Activated T-cell treated with anti-CD3 and anti-CD28 coated beads, Interleukin-2, amount 50 U/mL, for 4 hours (primary cell): ENCODE results near the gene ADGRG7. TPM values are rescaled to one million over a fixed set of nuclear protein-coding genes. Genes with fewer than 3 reads are reported as not detected.

Source experiments
- ATAC-seq, 2 donors: fragments of 200-7000 bp; cut with Tn5 transposase; one replicate each; pipeline ENCODE4 v1.10.0; 2021
- DNase-seq: peaks from one replicate; pipeline ENCODE4 v3.0.0-alpha.2; 2020
- H3K27me3 Mint-ChIP-seq: one replicate; pipeline ENCODE4 v1.8.0; 2021; ENCODE audit warnings: low read depth, mixed read lengths
- H3K36me3 Mint-ChIP-seq: one replicate; pipeline ENCODE4 v1.8.0; 2022; ENCODE audit warnings: mixed read lengths; ENCODE audit not compliant: insufficient read depth
- H3K4me1 Mint-ChIP-seq: one replicate; pipeline ENCODE4 v1.8.0; 2021; ENCODE audit warnings: low read depth, mixed read lengths
- H3K4me3 Mint-ChIP-seq: one replicate; pipeline ENCODE4 v1.8.0; 2021; ENCODE audit warnings: mild to moderate bottlenecking, moderate library complexity, mixed read lengths
- H3K9me3 Mint-ChIP-seq: one replicate; pipeline ENCODE4 v1.8.0; 2021; ENCODE audit warnings: mixed read lengths
- total RNA-seq, 3 donors: library from RNA; stranded (reverse); gene quantifications; one replicate each; pipeline ENCODE4 v1.2.1, GENCODE V29; 2021

ADGRG7 gene
- total RNA-seq, 3 donors from 2014 or later, result not detected

DNA sequence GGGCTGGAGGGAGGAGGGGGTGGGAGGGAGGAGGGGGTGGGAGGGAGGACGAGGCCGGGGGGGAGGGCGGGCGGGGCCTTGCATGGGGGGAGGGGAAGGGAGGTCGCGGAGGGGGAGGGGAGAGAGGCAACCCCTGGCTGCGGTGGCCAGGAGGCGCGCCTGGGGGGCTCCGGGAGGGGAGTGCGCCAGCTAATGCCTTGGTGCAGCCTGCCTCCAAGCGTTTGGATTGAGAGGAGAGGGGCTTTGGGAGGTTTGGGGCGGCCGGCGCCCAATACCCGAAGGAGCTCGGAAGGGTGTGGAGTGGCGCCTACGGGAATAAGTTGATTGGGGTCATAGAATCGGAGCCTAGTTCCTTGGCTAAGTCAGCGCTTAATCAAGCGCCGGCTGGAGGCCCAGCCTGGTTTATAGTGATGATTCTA is 100.5 kb downstream of the ADGRG7 start:
- H3K4me1 Mint-ChIP-seq, result peaks cover 41% of the 10 kb centered on the region
- ATAC-seq, result peak; percentile 3 to 8

GRCh38 chr3:100710261-100710968 is 101.0 kb downstream of the ADGRG7 start:
- ATAC-seq (peak; percentile 47 to 59), DNase-seq (peak; percentile 43)
- Mint-ChIP-seq H3K4me3 (peak overlapping the region; percentile 76), H3K27me3 (peaks cover 3% of the 10 kb centered on the region), H3K4me1 (peaks cover 47% of the 10 kb centered on the region), H3K36me3 (peaks cover 23% of the 10 kb centered on the region), H3K9me3 (peaks cover 4% of the 10 kb centered on the region)

More for the DNA sequence above, 100.5 kb downstream of the ADGRG7 start:
- Mint-ChIP-seq H3K4me3 (peak overlapping the region; percentile 76), H3K36me3 (peaks cover 18% of the 10 kb centered on the region), H3K9me3 (peaks cover 4% of the 10 kb centered on the region), H3K27me3 (peaks cover 7% of the 10 kb centered on the region)
- DNase-seq, result peak; percentile 24

- H3K4me3 Mint-ChIP-seq, result no peak overlapping the region
- ATAC-seq, result no peak
- H3K36me3 Mint-ChIP-seq, result peaks cover 47% of the 10 kb centered on the region
- peaks cover 66% of the 10 kb centered on the region for H3K4me1 Mint-ChIP-seq
- H3K9me3 Mint-ChIP-seq, result peaks cover 4% of the 10 kb centered on the region
- H3K27me3 Mint-ChIP-seq, result no peaks in the 10 kb centered on the region
- no peak for DNase-seq
These were observed 105.8 kb downstream of the ADGRG7 start for GRCh38 chr3:100715176-100715575.

- Mint-ChIP-seq H3K9me3 (no peaks in the 10 kb centered on the region), H3K27me3 (no peaks in the 10 kb centered on the region), H3K4me3 (no peak overlapping the region), H3K4me1 (peaks cover 48% of the 10 kb centered on the region), H3K36me3 (peaks cover 54% of the 10 kb centered on the region)
- DNase-seq, result no peak
- no peak for ATAC-seq
These were observed 107.7 kb downstream of the ADGRG7 start for GRCh38 chr3:100717063-100717462.

- Mint-ChIP-seq H3K4me3 (no peak overlapping the region), H3K36me3 (peaks cover 51% of the 10 kb centered on the region), H3K9me3 (no peaks in the 10 kb centered on the region), H3K4me1 (peaks cover 40% of the 10 kb centered on the region), H3K27me3 (no peaks in the 10 kb centered on the region)
- ATAC-seq, result no peak
- no peak for DNase-seq
These were observed 108.5 kb downstream of the ADGRG7 start for GRCh38 chr3:100717637-100718487.

DNA sequence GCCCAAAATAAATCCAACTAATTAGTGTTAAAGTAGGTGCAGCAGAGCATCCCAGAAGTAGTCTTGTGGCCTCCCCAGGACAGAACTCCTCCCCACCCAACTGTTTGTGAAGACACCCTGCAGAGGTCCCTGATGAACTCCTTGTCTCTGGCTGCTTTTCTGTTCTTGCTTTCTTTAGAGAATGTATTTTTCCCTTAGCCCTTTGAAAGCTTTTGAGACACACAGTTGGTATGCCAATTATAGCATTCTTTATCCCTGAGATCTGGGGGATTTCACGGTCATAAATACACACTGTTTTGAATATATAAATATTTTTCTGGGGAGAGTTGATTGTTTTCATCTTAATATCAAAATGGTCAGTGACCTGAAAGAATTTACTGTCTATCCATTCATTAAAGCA is 109.7 kb downstream of the ADGRG7 start:
- Mint-ChIP-seq H3K9me3 (no peaks in the 10 kb centered on the region), H3K36me3 (peaks cover 48% of the 10 kb centered on the region), H3K27me3 (no peaks in the 10 kb centered on the region), H3K4me3 (no peak overlapping the region), H3K4me1 (peaks cover 34% of the 10 kb centered on the region)
- ATAC-seq, result no peak
- no peak for DNase-seq

DNA sequence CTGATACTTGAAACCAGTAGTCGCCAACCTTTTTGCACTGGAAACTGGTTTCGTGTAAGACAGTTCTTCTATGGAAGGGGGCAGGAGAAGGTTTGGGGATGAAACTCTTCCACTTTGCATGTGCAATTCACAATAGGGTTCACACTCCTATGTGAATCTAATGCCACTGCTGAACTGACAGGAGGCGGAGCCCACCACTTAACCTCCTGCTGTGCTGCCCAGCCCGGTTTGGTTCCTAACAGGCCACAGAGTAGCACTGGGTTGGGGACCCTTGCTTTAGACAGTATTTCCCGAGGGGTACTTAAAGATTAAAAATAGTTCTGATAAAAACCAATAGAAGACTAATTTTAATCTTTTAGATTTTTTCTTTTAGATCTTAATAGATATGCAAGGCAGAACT is 111.0 kb downstream of the ADGRG7 start:
- DNase-seq, result no peak
- ATAC-seq, result no peak
- Mint-ChIP-seq H3K4me3 (no peak overlapping the region), H3K4me1 (peaks cover 27% of the 10 kb centered on the region), H3K36me3 (peaks cover 42% of the 10 kb centered on the region), H3K27me3 (no peaks in the 10 kb centered on the region), H3K9me3 (no peaks in the 10 kb centered on the region)

DNA sequence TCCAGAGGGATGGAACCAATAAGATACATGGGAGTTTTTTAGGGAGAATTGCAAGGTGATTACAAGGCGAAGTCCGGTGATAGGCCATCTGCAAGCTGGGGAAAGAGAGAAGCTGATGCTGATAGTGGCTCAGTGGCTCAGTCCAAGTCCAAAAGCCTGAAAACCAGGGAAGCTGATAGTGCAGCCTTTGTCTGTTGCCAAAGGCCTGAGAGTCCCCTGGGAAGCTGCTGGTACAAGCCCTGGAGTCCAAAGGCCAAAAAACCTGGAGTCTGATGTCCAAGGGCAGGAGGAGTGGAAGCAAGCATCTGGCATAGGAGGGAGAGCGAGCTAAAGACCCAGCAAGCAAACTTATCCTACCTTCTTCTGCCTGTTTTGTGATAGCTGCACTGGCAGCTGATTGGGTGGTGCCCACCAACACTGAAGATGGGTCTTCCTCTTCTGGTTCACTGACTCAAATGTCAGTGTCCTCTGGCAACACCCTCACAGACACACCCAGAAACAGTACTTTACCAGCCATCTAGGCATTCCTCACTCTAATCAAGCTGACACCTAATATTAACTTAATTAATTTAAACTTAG is 116.6 kb downstream of the ADGRG7 start:
- H3K9me3 Mint-ChIP-seq, result no peaks in the 10 kb centered on the region
- ATAC-seq, result no peak
- no peak overlapping the region for H3K4me3 Mint-ChIP-seq
- DNase-seq, result no peak
- no peaks in the 10 kb centered on the region for H3K27me3 Mint-ChIP-seq
- H3K36me3 Mint-ChIP-seq, result peaks cover 42% of the 10 kb centered on the region
- H3K4me1 Mint-ChIP-seq, result peaks cover 11% of the 10 kb centered on the region

DNA sequence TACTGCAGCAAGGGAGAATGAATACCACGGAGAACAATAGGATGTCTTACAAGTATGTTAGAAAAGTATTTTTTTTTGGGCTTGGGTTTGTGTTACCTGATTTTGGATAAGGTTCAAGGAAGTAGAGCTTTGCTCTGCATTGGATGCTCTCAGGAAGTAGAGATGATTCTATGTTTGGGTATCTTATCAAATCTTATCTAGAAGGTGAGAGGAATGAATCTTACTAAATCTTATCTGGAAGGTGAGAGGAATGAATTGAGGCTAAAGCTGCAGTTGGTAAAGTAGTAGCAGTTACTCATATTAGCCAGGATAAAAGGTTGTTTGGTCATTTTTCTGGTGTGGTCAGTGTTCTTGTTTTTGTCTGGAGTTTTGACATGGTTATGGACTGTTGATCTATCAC is 117.3 kb downstream of the ADGRG7 start:
- Mint-ChIP-seq H3K4me1 (peaks cover 11% of the 10 kb centered on the region), H3K4me3 (no peak overlapping the region), H3K27me3 (no peaks in the 10 kb centered on the region), H3K9me3 (no peaks in the 10 kb centered on the region), H3K36me3 (peaks cover 38% of the 10 kb centered on the region)
- ATAC-seq (no peak), DNase-seq (no peak)

DNA sequence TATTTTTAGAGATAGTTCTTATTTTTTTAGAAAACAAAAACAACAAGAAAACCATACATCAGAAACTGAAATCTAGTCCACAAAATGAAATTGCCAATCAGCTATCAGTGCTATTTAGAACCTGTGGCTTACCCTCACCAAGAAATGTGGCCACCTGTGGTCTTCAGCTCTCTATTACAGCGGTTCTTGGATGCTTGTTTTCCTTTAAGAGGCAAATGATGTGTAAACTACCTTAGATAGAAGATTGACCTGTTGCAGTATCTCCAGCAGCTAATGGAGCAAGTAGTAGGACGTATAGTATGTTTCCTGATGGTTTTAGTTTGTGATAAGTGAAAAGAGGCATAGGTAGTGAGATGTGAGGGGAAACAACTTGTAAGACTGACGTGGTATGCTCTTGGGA is 121.1 kb downstream of the ADGRG7 start:
- H3K4me1 Mint-ChIP-seq, result peaks cover 13% of the 10 kb centered on the region
- H3K4me3 Mint-ChIP-seq, result no peak overlapping the region
- ATAC-seq (no peak), DNase-seq (no peak)
- peaks cover 42% of the 10 kb centered on the region for H3K36me3 Mint-ChIP-seq
- no peaks in the 10 kb centered on the region for H3K27me3 Mint-ChIP-seq
- no peaks in the 10 kb centered on the region for H3K9me3 Mint-ChIP-seq

DNA sequence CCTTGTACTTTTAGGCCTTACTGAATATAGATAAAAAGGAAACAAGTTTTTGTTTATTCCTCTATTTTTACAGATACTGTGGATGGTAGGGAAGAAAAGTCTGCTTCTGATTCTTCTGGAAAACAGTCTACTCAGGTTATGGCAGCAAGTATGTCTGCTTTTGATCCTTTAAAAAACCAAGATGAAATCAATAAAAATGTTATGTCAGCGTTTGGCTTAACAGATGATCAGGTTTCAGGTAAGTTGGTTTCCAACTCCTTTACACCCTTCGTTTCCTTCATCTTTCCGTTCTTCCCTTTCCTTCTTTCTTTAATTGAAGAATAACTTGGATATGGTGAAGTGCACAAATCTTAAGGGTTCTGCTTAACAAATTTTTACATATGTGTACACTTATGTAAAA is 123.0 kb downstream of the ADGRG7 start:
- ATAC-seq (no peak), DNase-seq (no peak)
- peaks cover 5% of the 10 kb centered on the region for H3K4me1 Mint-ChIP-seq
- no peaks in the 10 kb centered on the region for H3K9me3 Mint-ChIP-seq
- H3K27me3 Mint-ChIP-seq, result no peaks in the 10 kb centered on the region
- H3K36me3 Mint-ChIP-seq, result peaks cover 45% of the 10 kb centered on the region
- H3K4me3 Mint-ChIP-seq, result no peak overlapping the region

DNA sequence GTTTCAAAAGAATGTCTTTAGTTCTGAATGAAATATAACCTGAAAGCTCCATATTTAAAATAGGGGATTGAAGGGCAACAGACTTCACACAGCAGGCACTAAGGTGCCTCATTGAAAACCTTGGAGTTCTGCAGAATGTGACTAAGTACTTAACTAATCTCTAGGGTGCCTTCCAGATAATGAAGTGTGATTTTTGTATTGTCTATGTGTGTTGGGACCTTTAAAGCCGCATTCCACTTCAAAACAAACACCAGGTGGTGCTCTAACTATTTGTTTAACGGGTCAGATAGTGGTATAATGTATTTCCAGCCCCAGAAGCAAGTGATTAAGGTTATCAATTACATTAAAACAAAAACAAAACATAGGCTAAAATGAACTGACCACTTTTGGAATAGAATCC is 127.9 kb downstream of the ADGRG7 start:
- Mint-ChIP-seq H3K4me1 (peaks cover 1% of the 10 kb centered on the region), H3K27me3 (no peaks in the 10 kb centered on the region), H3K36me3 (peaks cover 41% of the 10 kb centered on the region), H3K9me3 (no peaks in the 10 kb centered on the region), H3K4me3 (no peak overlapping the region)
- ATAC-seq, result no peak
- no peak for DNase-seq

DNA sequence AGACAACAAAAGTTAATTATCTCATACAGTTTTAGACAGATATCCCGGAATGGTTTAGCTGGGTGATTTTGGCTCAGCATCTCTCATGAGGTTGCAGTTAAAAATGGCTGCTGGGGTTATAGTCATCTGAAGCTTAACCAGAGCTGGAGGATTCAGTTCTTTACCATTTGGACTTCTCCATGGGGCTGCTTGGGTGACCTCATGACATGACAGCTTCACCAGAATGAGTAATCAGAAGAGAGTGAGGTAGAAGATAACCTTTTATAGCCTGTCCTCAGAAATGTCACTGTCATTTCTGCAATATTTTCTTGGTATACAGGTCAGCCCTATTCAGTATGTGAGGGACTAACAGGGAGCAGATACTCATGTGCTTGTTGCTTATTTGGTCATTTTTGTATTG is 130.8 kb downstream of the ADGRG7 start:
- H3K9me3 Mint-ChIP-seq, result no peaks in the 10 kb centered on the region
- no peaks in the 10 kb centered on the region for H3K4me1 Mint-ChIP-seq
- DNase-seq (no peak), ATAC-seq (peak; percentile 60 to 66)
- H3K36me3 Mint-ChIP-seq, result peaks cover 32% of the 10 kb centered on the region
- no peak overlapping the region for H3K4me3 Mint-ChIP-seq
- no peaks in the 10 kb centered on the region for H3K27me3 Mint-ChIP-seq

- no peaks in the 10 kb centered on the region for H3K4me1 Mint-ChIP-seq
- H3K9me3 Mint-ChIP-seq, result no peaks in the 10 kb centered on the region
- ATAC-seq (no peak), DNase-seq (no peak)
- H3K4me3 Mint-ChIP-seq, result no peak overlapping the region
- H3K27me3 Mint-ChIP-seq, result no peaks in the 10 kb centered on the region
- H3K36me3 Mint-ChIP-seq, result peaks cover 30% of the 10 kb centered on the region
These were observed 134.1 kb downstream of the ADGRG7 start for GRCh38 chr3:100743535-100743934.
